Measurements from ENCODE around the gene RNF222.

RNF222 gene

DNA sequence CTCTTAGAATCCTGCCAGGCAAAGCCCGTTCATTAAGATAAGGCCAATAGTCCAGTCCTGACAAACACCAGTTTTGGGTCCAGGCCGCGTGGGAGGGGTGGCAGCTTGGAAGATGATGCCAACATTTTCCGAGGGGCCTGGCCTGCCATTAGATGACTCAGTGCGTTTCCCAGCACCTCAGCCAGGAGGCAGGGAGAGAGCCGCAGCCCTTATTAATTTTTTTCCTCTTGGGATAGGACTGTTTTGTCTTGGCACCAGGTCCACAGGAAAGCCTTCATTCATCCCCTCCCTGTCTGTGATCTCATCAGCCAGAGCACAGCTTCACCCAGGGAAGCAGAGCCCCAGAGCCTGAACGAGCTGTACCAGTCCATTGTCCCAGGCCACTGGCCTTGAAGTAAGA, 33.3 kb upstream of the RNF222 start:
- Histone ChIP-seq H3K9me3 (ENCODE audit: control insufficient read depth, low read length) (no peaks in the 10 kb centered on the region), H3K4me1 (ENCODE audit: control insufficient read depth, insufficient read depth, low read length) (peaks cover 17% of the 10 kb centered on the region), H3K36me3 (ENCODE audit: control insufficient read depth, insufficient read depth, low read length, severe bottlenecking) (no peaks in the 10 kb centered on the region), H3K27me3 (replicated peaks; ENCODE audit: control insufficient read depth, insufficient read depth, low read length) (no peaks in the 10 kb centered on the region), H3K9ac (ENCODE audit: low read length) (peak overlapping the region; percentile 30), H3K4me3 (ENCODE audit: low read length) (no peak overlapping the region)
- no peak for DNase-seq (ENCODE audit: low read depth)

- Histone ChIP-seq H3K36me3 (ENCODE audit: control insufficient read depth, insufficient read depth, low read length, severe bottlenecking) (no peaks in the 10 kb centered on the region), H3K9ac (ENCODE audit: low read length) (no peak overlapping the region), H3K27me3 (replicated peaks; ENCODE audit: control insufficient read depth, insufficient read depth, low read length) (no peaks in the 10 kb centered on the region), H3K4me3 (ENCODE audit: low read length) (no peak overlapping the region), H3K9me3 (ENCODE audit: control insufficient read depth, low read length) (no peaks in the 10 kb centered on the region), H3K4me1 (ENCODE audit: control insufficient read depth, insufficient read depth, low read length) (peaks cover 16% of the 10 kb centered on the region)
- no peak for DNase-seq (ENCODE audit: low read depth)
Measured at GRCh38 chr17:8426802-8427201, 29.2 kb upstream of the RNF222 start.

- no peak for DNase-seq (ENCODE audit: low read depth)
- Histone ChIP-seq H3K36me3 (ENCODE audit: control insufficient read depth, insufficient read depth, low read length, severe bottlenecking) (no peaks in the 10 kb centered on the region), H3K27me3 (replicated peaks; ENCODE audit: control insufficient read depth, insufficient read depth, low read length) (no peaks in the 10 kb centered on the region), H3K9me3 (ENCODE audit: control insufficient read depth, low read length) (no peaks in the 10 kb centered on the region), H3K9ac (ENCODE audit: low read length) (no peak overlapping the region), H3K4me1 (ENCODE audit: control insufficient read depth, insufficient read depth, low read length) (peaks cover 16% of the 10 kb centered on the region), H3K4me3 (ENCODE audit: low read length) (no peak overlapping the region)
Measured at GRCh38 chr17:8426094-8426720, 28.6 kb upstream of the RNF222 start.

DNA sequence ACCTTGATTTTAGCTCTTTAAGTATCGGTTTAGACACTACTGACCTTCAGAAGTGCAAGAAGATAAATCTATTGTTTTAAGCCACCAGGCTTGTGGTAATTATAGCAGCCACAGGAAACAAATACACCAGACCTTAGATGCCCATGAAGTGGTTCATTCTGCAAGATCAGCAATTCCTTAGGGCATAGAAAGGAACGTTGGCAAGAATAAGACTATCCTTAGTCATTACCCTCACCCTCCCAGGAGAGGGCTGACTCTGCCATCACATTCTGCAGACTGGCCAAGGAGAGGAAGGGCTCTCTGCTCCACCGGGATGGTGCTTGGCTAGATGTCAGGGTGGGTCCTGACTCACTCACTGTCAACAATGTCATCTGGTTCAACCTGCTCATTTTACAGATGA, 23.9 kb upstream of the RNF222 start:
- H3K4me1 ChIP-seq (ENCODE audit: control insufficient read depth, insufficient read depth, low read length): peaks cover 17% of the 10 kb centered on the region
- H3K9me3 ChIP-seq (ENCODE audit: control insufficient read depth, low read length): peaks cover 4% of the 10 kb centered on the region
- H3K9ac ChIP-seq (ENCODE audit: low read length): no peak overlapping the region
- no peak overlapping the region for H3K4me3 ChIP-seq (ENCODE audit: low read length)
- DNase-seq (ENCODE audit: low read depth): no peak
- H3K27me3 ChIP-seq (replicated peaks; ENCODE audit: control insufficient read depth, insufficient read depth, low read length): no peaks in the 10 kb centered on the region
- no peaks in the 10 kb centered on the region for H3K36me3 ChIP-seq (ENCODE audit: control insufficient read depth, insufficient read depth, low read length, severe bottlenecking)

GRCh38 chr17:8420041-8420934, 22.7 kb upstream of the RNF222 start:
- no peak for DNase-seq (ENCODE audit: low read depth)
- no peak overlapping the region for H3K9ac ChIP-seq (ENCODE audit: low read length)
- H3K27me3 ChIP-seq (replicated peaks; ENCODE audit: control insufficient read depth, insufficient read depth, low read length): no peaks in the 10 kb centered on the region
- H3K4me1 ChIP-seq (ENCODE audit: control insufficient read depth, insufficient read depth, low read length): peaks cover 17% of the 10 kb centered on the region
- H3K4me3 ChIP-seq (ENCODE audit: low read length): no peak overlapping the region
- no peaks in the 10 kb centered on the region for H3K36me3 ChIP-seq (ENCODE audit: control insufficient read depth, insufficient read depth, low read length, severe bottlenecking)
- H3K9me3 ChIP-seq (ENCODE audit: control insufficient read depth, low read length): peaks cover 7% of the 10 kb centered on the region

DNA sequence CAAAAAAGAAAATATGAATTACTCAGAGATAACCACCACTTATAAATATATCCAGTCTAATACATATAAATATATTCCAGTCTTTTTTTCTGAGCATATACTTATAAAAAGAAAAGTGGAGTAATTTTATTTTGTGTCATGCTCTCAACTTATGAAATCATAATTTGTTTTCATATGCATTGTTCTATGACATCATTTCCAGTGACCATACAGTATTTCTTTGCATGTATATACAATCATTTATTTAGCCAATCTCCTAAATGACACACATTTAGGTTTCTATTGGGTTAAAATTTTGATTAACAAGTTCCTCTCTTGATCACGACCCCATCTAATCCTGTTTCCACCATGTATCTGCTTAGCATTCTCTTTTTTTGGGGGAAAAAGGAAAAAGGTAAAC, 21.7 kb upstream of the RNF222 start:
- no peak for DNase-seq (ENCODE audit: low read depth)
- H3K27me3 ChIP-seq (replicated peaks; ENCODE audit: control insufficient read depth, insufficient read depth, low read length): no peaks in the 10 kb centered on the region
- H3K9ac ChIP-seq (ENCODE audit: low read length): no peak overlapping the region
- H3K4me1 ChIP-seq (ENCODE audit: control insufficient read depth, insufficient read depth, low read length): peaks cover 17% of the 10 kb centered on the region
- H3K4me3 ChIP-seq (ENCODE audit: low read length): no peak overlapping the region
- no peaks in the 10 kb centered on the region for H3K36me3 ChIP-seq (ENCODE audit: control insufficient read depth, insufficient read depth, low read length, severe bottlenecking)
- peaks cover 7% of the 10 kb centered on the region for H3K9me3 ChIP-seq (ENCODE audit: control insufficient read depth, low read length)

DNA sequence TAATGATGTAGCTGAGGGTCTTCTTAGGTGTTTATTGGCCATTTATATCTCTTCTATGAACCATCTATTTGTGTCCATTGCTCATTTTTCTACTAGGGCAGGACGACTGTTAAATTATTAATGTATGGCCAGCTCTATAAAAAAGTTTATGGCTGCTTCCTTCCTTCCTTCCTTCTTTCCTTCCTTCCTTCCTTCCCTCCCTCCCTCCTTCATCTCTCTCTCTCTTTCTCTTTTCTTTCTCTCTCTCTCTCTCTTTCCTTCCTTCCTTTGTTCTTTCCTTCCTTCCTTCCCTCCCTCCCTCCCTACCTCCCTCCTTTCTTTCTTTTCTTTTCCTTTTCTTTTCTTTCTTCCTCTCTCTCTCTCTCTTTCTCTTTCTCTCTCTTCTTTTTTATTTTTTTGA, 20.8 kb upstream of the RNF222 start:
- H3K4me3 ChIP-seq (ENCODE audit: low read length): no peak overlapping the region
- H3K9ac ChIP-seq (ENCODE audit: low read length): no peak overlapping the region
- no peak for DNase-seq (ENCODE audit: low read depth)
- H3K9me3 ChIP-seq (ENCODE audit: control insufficient read depth, low read length): peaks cover 7% of the 10 kb centered on the region
- H3K36me3 ChIP-seq (ENCODE audit: control insufficient read depth, insufficient read depth, low read length, severe bottlenecking): no peaks in the 10 kb centered on the region
- H3K4me1 ChIP-seq (ENCODE audit: control insufficient read depth, insufficient read depth, low read length): peaks cover 17% of the 10 kb centered on the region
- no peaks in the 10 kb centered on the region for H3K27me3 ChIP-seq (replicated peaks; ENCODE audit: control insufficient read depth, insufficient read depth, low read length)

- Histone ChIP-seq H3K9ac (ENCODE audit: low read length) (no peak overlapping the region), H3K27me3 (replicated peaks; ENCODE audit: control insufficient read depth, insufficient read depth, low read length) (no peaks in the 10 kb centered on the region), H3K9me3 (ENCODE audit: control insufficient read depth, low read length) (peaks cover 7% of the 10 kb centered on the region), H3K36me3 (ENCODE audit: control insufficient read depth, insufficient read depth, low read length, severe bottlenecking) (no peaks in the 10 kb centered on the region), H3K4me3 (ENCODE audit: low read length) (no peak overlapping the region), H3K4me1 (ENCODE audit: control insufficient read depth, insufficient read depth, low read length) (peaks cover 17% of the 10 kb centered on the region)
- no peak for DNase-seq (ENCODE audit: low read depth)
Measured at GRCh38 chr17:8417806-8418205, 20.2 kb upstream of the RNF222 start.

DNA sequence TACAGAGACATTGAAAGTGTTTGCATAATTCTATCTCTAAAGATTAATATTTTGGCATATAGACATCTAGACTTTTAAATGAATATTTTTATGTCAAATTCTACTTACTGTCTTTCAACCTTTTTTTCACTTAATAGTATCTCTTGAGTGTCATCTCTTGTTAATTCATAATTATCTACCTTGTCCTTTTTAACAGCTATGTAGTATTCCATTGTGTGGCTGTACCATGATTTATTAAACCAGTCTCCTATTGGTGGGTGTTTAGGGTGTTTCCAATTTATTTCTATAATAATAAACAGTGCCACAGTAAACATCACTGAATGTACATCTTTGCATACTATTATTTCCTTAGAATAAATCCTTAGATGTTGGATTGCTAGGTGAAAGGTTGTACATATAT, 16.3 kb upstream of the RNF222 start:
- H3K27me3 ChIP-seq (replicated peaks; ENCODE audit: control insufficient read depth, insufficient read depth, low read length): no peaks in the 10 kb centered on the region
- no peaks in the 10 kb centered on the region for H3K36me3 ChIP-seq (ENCODE audit: control insufficient read depth, insufficient read depth, low read length, severe bottlenecking)
- peaks cover 3% of the 10 kb centered on the region for H3K4me1 ChIP-seq (ENCODE audit: control insufficient read depth, insufficient read depth, low read length)
- peaks cover 7% of the 10 kb centered on the region for H3K9me3 ChIP-seq (ENCODE audit: control insufficient read depth, low read length)
- H3K9ac ChIP-seq (ENCODE audit: low read length): no peak overlapping the region
- no peak for DNase-seq (ENCODE audit: low read depth)
- no peak overlapping the region for H3K4me3 ChIP-seq (ENCODE audit: low read length)

DNA sequence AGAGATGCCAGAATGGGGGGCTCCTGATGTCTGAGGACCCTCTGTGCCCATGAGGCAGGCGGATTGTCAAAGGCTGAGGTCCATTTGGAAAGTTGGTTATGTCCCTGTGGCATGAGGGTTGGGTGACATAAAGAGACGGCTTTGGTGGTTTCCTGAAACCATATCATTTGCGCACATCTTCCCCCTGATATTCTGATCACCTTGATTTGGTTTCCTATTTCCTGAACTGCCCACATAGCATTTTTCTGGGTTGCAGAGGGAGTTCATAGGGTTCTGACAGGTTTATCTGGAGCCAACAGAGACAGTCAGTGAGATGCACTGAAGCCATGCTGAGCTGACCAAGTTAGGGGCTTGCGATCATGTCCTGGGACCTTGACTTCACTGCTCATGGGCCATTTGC, 15.7 kb upstream of the RNF222 start:
- no peaks in the 10 kb centered on the region for H3K27me3 ChIP-seq (replicated peaks; ENCODE audit: control insufficient read depth, insufficient read depth, low read length)
- H3K9ac ChIP-seq (ENCODE audit: low read length): no peak overlapping the region
- H3K36me3 ChIP-seq (ENCODE audit: control insufficient read depth, insufficient read depth, low read length, severe bottlenecking): no peaks in the 10 kb centered on the region
- H3K9me3 ChIP-seq (ENCODE audit: control insufficient read depth, low read length): peaks cover 7% of the 10 kb centered on the region
- H3K4me1 ChIP-seq (ENCODE audit: control insufficient read depth, insufficient read depth, low read length): peaks cover 3% of the 10 kb centered on the region
- no peak for DNase-seq (ENCODE audit: low read depth)
- no peak overlapping the region for H3K4me3 ChIP-seq (ENCODE audit: low read length)

GRCh38 chr17:8412089-8412488, 14.5 kb upstream of the RNF222 start:
- no peaks in the 10 kb centered on the region for H3K36me3 ChIP-seq (ENCODE audit: control insufficient read depth, insufficient read depth, low read length, severe bottlenecking)
- DNase-seq (ENCODE audit: low read depth): no peak
- no peaks in the 10 kb centered on the region for H3K27me3 ChIP-seq (replicated peaks; ENCODE audit: control insufficient read depth, insufficient read depth, low read length)
- H3K4me1 ChIP-seq (ENCODE audit: control insufficient read depth, insufficient read depth, low read length): peaks cover 3% of the 10 kb centered on the region
- H3K9me3 ChIP-seq (ENCODE audit: control insufficient read depth, low read length): peaks cover 7% of the 10 kb centered on the region
- H3K9ac ChIP-seq (ENCODE audit: low read length): no peak overlapping the region
- no peak overlapping the region for H3K4me3 ChIP-seq (ENCODE audit: low read length)

Data from adipocyte (in vitro differentiated cells).